Keratinocyte (primary cell): ENCODE data around the gene NHLH1.

Source experiments
- CTCF ChIP-seq, 3 experiments: IDR thresholded peaks in 1 of 3; conservative IDR thresholded peaks in 1 of 3; optimal IDR thresholded peaks in 1 of 3; 2 replicates in 2 of 3; 3 replicates in 1 of 3; pipeline versions ENCODE3 to v1.5.1; 2011; ENCODE audit warnings: low read length in 3 of 3, mild to moderate bottlenecking in 3 of 3, moderate library complexity in 2 of 3, control low read depth in 1 of 3, inconsistent platforms in 1 of 3; ENCODE audit not compliant: insufficient read depth in 2 of 3; ENCODE audit errors: extremely low read depth in 1 of 3
- EZH2 ChIP-seq: IDR thresholded peaks from one replicate; pipeline ENCODE4 v1.6.1; 2012; ENCODE audit warnings: inconsistent platforms, mild to moderate bottlenecking, low read length, moderate library complexity

GRCh38 chr1:160373696-160374095, 6.8 kb downstream of the NHLH1 start:
- TF ChIP-seq CTCF (optimal IDR thresholded peaks at IDR 0.05 in 1 of 3, IDR thresholded peaks at IDR 0.05 in 1 of 3, conservative IDR thresholded peaks at IDR 0.05 in 1 of 3; ENCODE audit: extremely low read depth in 1 of 3, insufficient read depth in 2 of 3, low read length in 3 of 3) (no peak), EZH2 (no peak)
